ENCODE results near the gene PDGFC.
"Not testable (repeated sequence)": the region's sequence is repeated elsewhere in the genome, so short reads cannot be mapped to it uniquely, and the experiment has no call there.

The PDGFC gene

GRCh38 chr4:156896527-156896926, 75.1 kb downstream of the PDGFC start:
- no peak for DNase-seq

DNA sequence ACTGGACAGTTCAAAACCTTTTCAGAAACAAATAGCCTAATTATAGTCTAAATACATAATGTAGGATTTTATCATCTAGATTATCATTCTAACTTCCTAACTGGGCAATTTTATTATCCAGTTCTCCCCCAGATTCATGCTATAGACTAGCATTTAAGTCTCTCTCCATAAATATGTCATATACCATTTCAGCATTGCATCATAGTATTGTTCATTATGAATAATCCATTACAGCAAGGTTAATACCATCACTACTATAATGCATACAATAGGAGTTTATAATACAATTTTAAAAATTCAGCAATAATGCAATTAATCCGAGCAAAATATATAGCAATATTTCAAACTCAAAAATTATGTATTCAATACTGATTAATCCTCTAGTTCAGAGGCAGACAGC, 77.4 kb downstream of the PDGFC start:
- no peak for DNase-seq

DNA sequence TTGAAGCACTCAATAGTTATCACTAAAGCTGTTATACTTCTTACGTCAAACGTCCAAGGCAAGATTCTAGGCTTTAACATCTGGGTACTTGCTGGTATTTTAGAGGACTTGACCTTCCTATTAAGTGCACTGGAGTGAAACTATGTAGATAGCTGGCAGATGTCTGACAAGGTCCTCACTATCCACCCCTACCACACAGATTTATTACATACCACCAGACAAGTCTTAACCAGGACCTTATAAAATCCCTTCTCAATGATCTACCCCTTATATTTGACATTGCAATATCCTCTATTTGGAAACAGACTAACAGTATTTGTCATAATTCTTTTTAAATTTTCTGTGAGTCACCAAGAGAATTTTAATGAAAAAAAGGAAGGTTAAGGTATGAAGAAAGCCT, 78.8 kb downstream of the PDGFC start:
- no peak for DNase-seq

GRCh38 chr4:156889616-156890594, 81.7 kb downstream of the PDGFC start:
- no peak for DNase-seq

DNA sequence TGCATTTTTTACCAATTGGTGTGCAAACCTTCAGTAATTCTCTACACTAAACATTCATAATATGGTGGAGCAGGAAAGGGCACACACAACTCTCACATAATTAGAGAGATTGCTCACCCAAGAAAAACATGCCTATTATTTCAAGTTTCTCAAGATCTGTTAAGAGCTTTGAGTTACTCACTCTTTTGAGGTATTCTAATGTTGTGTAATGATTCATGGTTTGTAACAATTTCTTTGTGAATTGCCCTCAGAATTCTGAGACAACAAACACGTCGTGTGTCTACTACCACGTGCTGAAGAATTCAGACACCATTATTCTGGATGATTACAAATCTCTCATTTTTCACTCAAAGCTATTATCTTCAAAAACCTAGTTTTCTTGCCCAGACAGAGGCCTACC, 82.8 kb downstream of the PDGFC start:
- no peak for DNase-seq

GRCh38 chr4:156886481-156886880, 85.1 kb downstream of the PDGFC start:
- no peak for DNase-seq

- DNase-seq = no peak
These were observed 86.2 kb downstream of the PDGFC start for GRCh38 chr4:156885374-156885773.

- no peak for DNase-seq
These were observed 87.4 kb downstream of the PDGFC start for GRCh38 chr4:156884183-156884582.

GRCh38 chr4:156875704-156876103, 95.9 kb downstream of the PDGFC start:
- DNase-seq = no peak

DNA sequence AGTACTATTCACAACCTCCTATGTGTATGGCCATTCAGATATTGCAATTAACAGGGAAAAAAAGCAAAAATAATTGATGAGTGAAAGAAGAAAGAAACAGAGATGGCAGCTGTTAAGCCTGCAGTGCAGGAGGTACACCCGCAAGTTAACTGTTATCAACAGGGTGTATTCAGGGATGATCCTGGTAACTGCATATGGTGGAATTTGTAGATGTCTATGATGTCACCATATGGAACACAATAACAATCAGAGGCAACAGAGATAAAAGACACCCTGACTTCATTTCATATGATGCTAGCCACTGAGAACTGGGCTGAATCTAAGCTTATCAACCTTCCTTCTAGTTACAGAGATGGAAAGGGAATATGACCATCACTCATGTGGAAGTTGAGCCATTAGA, 96.5 kb downstream of the PDGFC start:
- DNase-seq = no peak

- no peak for DNase-seq
These were observed 97.8 kb downstream of the PDGFC start for GRCh38 chr4:156873799-156874198.

DNA sequence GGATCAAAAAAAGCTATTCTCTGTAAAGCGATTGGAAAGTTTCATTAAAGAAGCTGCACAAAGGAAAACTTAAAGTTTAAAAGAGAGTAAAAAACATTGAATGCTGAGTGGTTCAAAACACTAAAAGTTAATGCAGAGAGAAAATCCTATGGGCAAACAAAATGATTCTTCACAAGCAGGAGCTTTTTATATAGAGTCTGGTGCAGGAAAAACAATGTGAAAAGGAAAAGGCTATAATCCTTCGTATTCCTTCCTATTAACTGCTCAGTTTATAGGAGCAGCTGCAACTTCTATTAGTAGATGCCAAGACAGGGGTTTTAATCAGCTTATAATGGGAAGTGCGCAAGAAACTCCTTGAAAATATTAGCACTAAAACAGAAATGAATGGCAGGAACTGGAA, 100.7 kb downstream of the PDGFC start:
- DNase-seq = no peak

- DNase-seq = no peak
These were observed 101.5 kb downstream of the PDGFC start for GRCh38 chr4:156870131-156870530.

GRCh38 chr4:156866088-156866487, 105.5 kb downstream of the PDGFC start:
- not testable (repeated sequence) for DNase-seq

- DNase-seq = no peak
These were observed 106.1 kb downstream of the PDGFC start for GRCh38 chr4:156865451-156865850.

- no peak for DNase-seq
These were observed 113.5 kb downstream of the PDGFC start for GRCh38 chr4:156858071-156858470.

- no peak for DNase-seq
These were observed 132.8 kb downstream of the PDGFC start for GRCh38 chr4:156838761-156839160.

DNA sequence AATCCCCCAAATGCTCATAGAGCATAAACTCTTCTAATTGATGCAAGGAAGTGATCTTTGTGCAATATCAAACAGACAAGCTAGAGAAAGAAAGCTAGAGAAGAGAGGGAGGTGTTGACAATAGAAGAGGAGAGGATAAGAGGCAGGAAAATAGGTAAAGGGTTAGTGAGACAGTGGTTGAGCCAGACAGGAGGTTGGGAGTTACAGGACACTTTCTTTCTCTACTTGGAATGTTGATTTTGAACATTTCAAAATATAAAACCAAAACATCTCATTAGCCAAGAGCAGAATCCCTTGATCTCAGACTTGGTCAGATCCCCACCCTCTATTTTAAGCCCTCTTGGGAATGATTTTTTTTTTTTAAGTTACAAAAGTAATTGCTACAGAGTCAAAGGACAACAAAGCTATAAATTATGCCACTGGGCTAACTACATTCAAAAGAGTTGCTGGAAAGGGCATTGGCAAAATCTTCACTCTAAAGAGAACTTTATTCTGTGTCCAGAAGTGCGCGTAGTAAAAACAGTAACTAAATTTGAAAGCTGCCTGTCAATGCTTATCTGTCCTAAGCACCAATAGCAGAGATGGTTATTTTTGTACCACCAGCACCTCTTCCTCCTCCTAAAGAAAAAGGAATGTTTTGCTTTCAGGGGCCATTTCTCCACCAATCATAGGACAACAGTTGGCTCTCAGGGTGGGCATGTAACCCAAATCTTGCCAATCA, 133.8 kb downstream of the PDGFC start:
- DNase-seq = no peak

- DNase-seq = no peak
These were observed 138.7 kb downstream of the PDGFC start for GRCh38 chr4:156832886-156833285.

DNA sequence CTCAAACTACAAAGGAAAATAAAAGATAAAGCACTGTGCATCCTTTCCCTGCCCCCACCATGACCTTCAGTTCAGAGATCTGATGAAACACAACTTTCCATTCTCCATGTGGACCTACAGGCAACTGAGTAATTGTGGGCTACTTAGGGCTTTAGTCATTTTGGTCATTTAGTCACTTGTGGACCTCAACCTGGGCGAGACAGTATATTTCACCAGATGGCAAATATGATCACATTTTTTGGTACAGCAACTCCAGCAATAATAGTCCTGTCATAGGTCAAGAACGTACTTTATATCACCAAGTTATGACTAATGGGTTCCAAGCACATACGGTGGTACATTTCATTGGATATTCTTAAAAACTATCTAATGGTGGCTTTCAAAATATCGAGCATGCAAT, 141.2 kb downstream of the PDGFC start:
- no peak for DNase-seq

DNA sequence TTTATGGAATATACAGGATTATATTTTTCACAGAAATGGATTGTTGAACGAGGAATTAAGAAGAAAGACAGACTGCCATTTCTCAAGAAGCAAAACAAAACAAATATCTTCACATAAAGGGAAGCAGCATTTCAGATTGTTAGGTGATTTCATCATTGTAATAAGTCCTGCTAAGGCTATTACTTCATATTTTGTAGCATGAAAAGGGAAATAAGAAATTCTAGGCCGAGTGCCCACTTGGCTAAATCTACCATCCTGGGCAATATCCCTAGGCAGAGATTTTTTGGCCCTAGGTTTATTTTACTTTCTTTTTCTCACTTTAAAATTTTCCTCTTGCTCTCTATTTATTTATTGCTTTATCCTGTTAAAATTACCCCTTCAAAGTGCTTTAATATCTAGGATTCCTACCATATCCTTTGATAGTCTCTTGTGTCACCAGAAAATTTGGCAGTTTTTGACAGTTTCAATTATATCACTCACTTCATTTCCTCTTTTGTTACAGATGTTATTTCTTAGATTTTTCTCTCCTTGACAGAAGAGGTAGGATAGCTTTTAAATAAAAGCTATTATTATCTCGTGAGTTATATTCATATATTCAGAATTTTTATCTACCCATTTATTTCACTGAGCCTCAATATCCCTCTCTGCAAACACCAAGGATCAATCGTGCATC, 142.3 kb downstream of the PDGFC start:
- DNase-seq = no peak

- DNase-seq = no peak
These were observed 144.1 kb downstream of the PDGFC start for GRCh38 chr4:156827519-156827918.

GRCh38 chr4:156825074-156825473, 146.5 kb downstream of the PDGFC start:
- DNase-seq = no peak
